SIG-M5 treated with dmso at 0.1 percent for 504 hours (cell line): ENCODE data around the gene SPI1.

ENCODE experiments used
- DNase-seq: peaks from one replicate; lab custom pipeline; 2025; ENCODE audit not compliant: unreplicated experiment; lab: John Stamatoyannopoulos, UW

The SPI1 gene

GRCh38 chr11:47389577-47390421 lies 11.5 kb upstream of the SPI1 start:
- no peak for DNase-seq

GRCh38 chr11:47388697-47389576 lies 10.6 kb upstream of the SPI1 start:
- no peak for DNase-seq

- DNase-seq: peak; percentile 82
Measured at GRCh38 chr11:47387944-47388696, 9.8 kb upstream of the SPI1 start.

- DNase-seq: no peak
Measured at GRCh38 chr11:47384498-47384897, 6.2 kb upstream of the SPI1 start.

- DNase-seq: no peak
Measured at GRCh38 chr11:47383071-47383470, 4.7 kb upstream of the SPI1 start.

- DNase-seq: no peak
Measured at GRCh38 chr11:47380078-47380477, 1.7 kb upstream of the SPI1 start.

- DNase-seq: no peak
Measured at GRCh38 chr11:47379317-47379716, 970 bp upstream of the SPI1 start.

GRCh38 chr11:47378836-47379170 lies 456 bp upstream of the SPI1 start:
- DNase-seq: no peak

GRCh38 chr11:47377571-47378009 lies 757 bp downstream of the SPI1 start:
- no peak for DNase-seq

GRCh38 chr11:47376525-47377371 lies 1.6 kb downstream of the SPI1 start:
- DNase-seq: peak; percentile 80

GRCh38 chr11:47376107-47376524 lies 2.2 kb downstream of the SPI1 start:
- no peak for DNase-seq

GRCh38 chr11:47375546-47376085 lies 2.7 kb downstream of the SPI1 start:
- DNase-seq: no peak

- DNase-seq: peak; percentile 33
Measured at GRCh38 chr11:47375020-47375419, 3.3 kb downstream of the SPI1 start.

GRCh38 chr11:47374720-47375019 lies 3.7 kb downstream of the SPI1 start:
- no peak for DNase-seq

GRCh38 chr11:47373876-47374719 lies 4.2 kb downstream of the SPI1 start:
- peak; percentile 43 for DNase-seq

- no peak for DNase-seq
Measured at GRCh38 chr11:47372422-47372821, 5.9 kb downstream of the SPI1 start.

- no peak for DNase-seq
Measured at GRCh38 chr11:47369676-47370075, 8.7 kb downstream of the SPI1 start.

GRCh38 chr11:47366020-47366490 lies 12.3 kb downstream of the SPI1 start:
- no peak for DNase-seq

- no peak for DNase-seq
Measured at GRCh38 chr11:47361419-47361818, 16.9 kb downstream of the SPI1 start.
